HFFc6 (cell line): Measurements from ENCODE around the gene GTPBP2. TPM values are rescaled to one million over a fixed set of nuclear protein-coding genes. Genes with fewer than 3 reads are reported as not detected.
A peak's percentile ranks its signal among the peaks of the same experiment; 100 is the strongest.

ENCODE experiments used
- DNase-seq: peaks from one replicate; pipeline ENCODE4 v3.0.0-alpha.2; 2018
- H3K27ac Mint-ChIP-seq: 2 replicates; pipeline ENCODE4 v1.8.0; 2020; ENCODE audit warnings: mild to moderate bottlenecking, mixed read lengths
- H3K27me3 Mint-ChIP-seq: 2 replicates; pipeline ENCODE4 v1.8.0; 2021; ENCODE audit warnings: mild to moderate bottlenecking, moderate library complexity, mixed read lengths; ENCODE audit not compliant: insufficient read depth
- H3K36me3 Mint-ChIP-seq: 2 replicates; pipeline ENCODE4 v1.8.0; 2021; ENCODE audit warnings: low read depth, mixed read lengths
- H3K4me1 Mint-ChIP-seq: 2 replicates; pipeline ENCODE4 v1.8.0; 2020; ENCODE audit warnings: low read depth, mixed read lengths
- H3K4me3 Mint-ChIP-seq: 2 replicates; pipeline ENCODE4 v1.8.0; 2020; ENCODE audit warnings: mild to moderate bottlenecking, moderate library complexity, mixed read lengths
- H3K9me3 Mint-ChIP-seq: 2 replicates; pipeline ENCODE4 v1.8.0; 2020; ENCODE audit warnings: mild to moderate bottlenecking, mixed read lengths
- CTCF ChIP-seq: fragments of 200-600 bp; sonication (generic); IDR thresholded peaks from 2 replicates; pipeline ENCODE4 v1.5.0; 2021; ENCODE audit warnings: antibody characterized with exemption, mild to moderate bottlenecking
- total RNA-seq, 6 experiments: library from RNA; stranded (reverse); fragmentation: NEBNext Ultra II Directional; extraction: Animal tissue kit (Norgen Biotek cat#: 25700); gene quantifications; 2 replicates in 1 of 6; 3 replicates in 5 of 6; pipeline ENCODE4 v1.2.3, GENCODE V29; 2021

GTPBP2 gene
- total RNA-seq, 6 experiments from 2014 or later = 35.6 to 47.7 (median 41.0) TPM

- Mint-ChIP-seq H3K36me3 (peaks cover 18% of the 10 kb centered on the region), H3K9me3 (no peaks in the 10 kb centered on the region), H3K4me1 (peaks cover 38% of the 10 kb centered on the region), H3K27me3 (peaks cover 9% of the 10 kb centered on the region), H3K27ac (peak overlapping the region; percentile 97), H3K4me3 (peak overlapping the region; percentile 98)
- TF ChIP-seq CTCF = no peak
- peak; percentile 97 for DNase-seq
Observed at GRCh38 chr6:43629505-43630300, 639 bp upstream of the GTPBP2 start.

- peak overlapping the region; percentile 98 for H3K4me3 Mint-ChIP-seq
- H3K27me3 Mint-ChIP-seq = peaks cover 9% of the 10 kb centered on the region
- DNase-seq = peak; percentile 31
- TF ChIP-seq CTCF = no peak
- H3K27ac Mint-ChIP-seq = peak overlapping the region; percentile 97
- H3K9me3 Mint-ChIP-seq = no peaks in the 10 kb centered on the region
- H3K4me1 Mint-ChIP-seq = peaks cover 38% of the 10 kb centered on the region
- peaks cover 27% of the 10 kb centered on the region for H3K36me3 Mint-ChIP-seq
Observed at GRCh38 chr6:43628393-43629103, 516 bp downstream of the GTPBP2 start.

GRCh38 chr6:43627008-43627825 lies 1.8 kb downstream of the GTPBP2 start:
- peaks cover 40% of the 10 kb centered on the region for H3K36me3 Mint-ChIP-seq
- H3K9me3 Mint-ChIP-seq = no peaks in the 10 kb centered on the region
- peaks cover 38% of the 10 kb centered on the region for H3K4me1 Mint-ChIP-seq
- H3K27me3 Mint-ChIP-seq = peaks cover 9% of the 10 kb centered on the region
- H3K27ac Mint-ChIP-seq = peak overlapping the region; percentile 97
- TF ChIP-seq CTCF = no peak
- H3K4me3 Mint-ChIP-seq = peak overlapping the region; percentile 98
- DNase-seq = peak; percentile 97

GRCh38 chr6:43625393-43625992 lies 3.6 kb downstream of the GTPBP2 start:
- no peaks in the 10 kb centered on the region for H3K9me3 Mint-ChIP-seq
- H3K36me3 Mint-ChIP-seq = peaks cover 45% of the 10 kb centered on the region
- no peak for DNase-seq
- no peak overlapping the region for H3K4me3 Mint-ChIP-seq
- H3K4me1 Mint-ChIP-seq = peaks cover 31% of the 10 kb centered on the region
- no peak for TF ChIP-seq CTCF
- peak overlapping the region; percentile 97 for H3K27ac Mint-ChIP-seq
- H3K27me3 Mint-ChIP-seq = peaks cover 14% of the 10 kb centered on the region

GRCh38 chr6:43624786-43625288 lies 4.2 kb downstream of the GTPBP2 start:
- H3K36me3 Mint-ChIP-seq = peaks cover 49% of the 10 kb centered on the region

More at GRCh38 chr6:43624786-43625288, 4.2 kb downstream of the GTPBP2 start:
- peak overlapping the region; percentile 26 for H3K27ac Mint-ChIP-seq
- no peak overlapping the region for H3K4me3 Mint-ChIP-seq
- TF ChIP-seq CTCF = no peak
- DNase-seq = no peak
- H3K9me3 Mint-ChIP-seq = no peaks in the 10 kb centered on the region
- peaks cover 9% of the 10 kb centered on the region for H3K27me3 Mint-ChIP-seq
- H3K4me1 Mint-ChIP-seq = peaks cover 25% of the 10 kb centered on the region
